K562 (cell line): Measurements from ENCODE around the gene COQ10B. TPM values are rescaled to one million over a fixed set of nuclear protein-coding genes. Genes with fewer than 3 reads are reported as not detected.

Source experiments
- CCNT2 ChIP-seq: IDR thresholded peaks from 2 replicates; pipeline ENCODE4 v1.6.1; 2011; ENCODE audit warnings: borderline replicate concordance, low read depth, mild to moderate bottlenecking, moderate library complexity, mixed read lengths, low read length; ENCODE audit not compliant: insufficient read length; ENCODE audit errors: extremely low read depth
- ELF4 ChIP-seq: fragments of 450-650 bp; formaldehyde crosslinking; IDR thresholded peaks from 2 replicates; pipeline ENCODE4 v1.4.0; 2022; ENCODE audit warnings: missing genetic modification characterization
- ILF3 ChIP-seq: fragments of 450-650 bp; IDR thresholded peaks from 2 replicates; pipeline ENCODE4 v1.6.1; 2018; ENCODE audit warnings: antibody characterized with exemption, mild to moderate bottlenecking, moderate library complexity, borderline replicate concordance
- LARP7 ChIP-seq: fragments of 450-650 bp; IDR thresholded peaks from 2 replicates; pipeline ENCODE4 v1.6.1; 2016
- PYGO2 ChIP-seq: fragments of 450-650 bp; IDR thresholded peaks from 2 replicates; pipeline ENCODE4 v1.6.1; 2016; ENCODE audit warnings: mild to moderate bottlenecking, missing genetic modification characterization, moderate library complexity, missing compliant biosample characterization
- ZNF431 ChIP-seq: sonication (generic); formaldehyde crosslinking; IDR thresholded peaks from 2 replicates; pipeline ENCODE4 v1.8.0; 2022; ENCODE audit warnings: mild to moderate bottlenecking, missing genetic modification reagents
- ZNF696 ChIP-seq: fragments of 250-450 bp; sonication (Bioruptor Pico); conservative IDR thresholded peaks from 2 replicates; pipeline ENCODE4 v1.4.0; 2020; ENCODE audit warnings: mild to moderate bottlenecking, moderate library complexity
- polyA plus RNA-seq, 8 experiments: library from polyadenylated mRNA; depleted of rRNA in 4 of 8; stranded (reverse) in 5 of 8; unstranded in 3 of 8; fragments of >200 nt; fragmentation: Nextera tagmentation in 2 of 8; fragmentation: Illumina TruSeq in 1 of 8; extraction: Ambion mirVana in 2 of 8; extraction: Trizol in 1 of 8; gene quantifications; 2 replicates each; pipeline versions ENCODE4 v1.2.1 to v1.2.3, GENCODE V29; 2011 to 2014; ENCODE audit warnings: inconsistent platforms in 1 of 8, missing spikeins in 1 of 8
- total RNA-seq, 7 experiments: library from RNA; depleted of rRNA in 6 of 7; stranded (reverse); fragments of >200 nt in 6 of 7; fragmentation: Illumina TruSeq in 2 of 7; extraction: Trizol in 2 of 7; gene quantifications; 2 replicates each; pipeline versions ENCODE4 v1.2.1 to v1.2.3, GENCODE V29; 2011 to 2021; ENCODE audit warnings: low replicate concordance in 1 of 7
- TF ChIP-seq, protein P1 (sequence below): fragments of 450-650 bp; IDR thresholded peaks from 2 replicates; pipeline ENCODE4 v1.6.1; 2017; ENCODE audit warnings: antibody characterized with exemption
- TF ChIP-seq, protein P2 (sequence below), 2 experiments: fragments of 450-650 bp; formaldehyde crosslinking in 1 of 2; IDR thresholded peaks; 2 replicates each; pipeline versions ENCODE4 v1.4.0 to v1.6.1; 2014 to 2020; ENCODE audit warnings: mild to moderate bottlenecking in 2 of 2, borderline replicate concordance in 1 of 2, low read depth in 1 of 2
- TF ChIP-seq, protein P3 (sequence below): sonication (generic); formaldehyde crosslinking; IDR thresholded peaks from 2 replicates; pipeline ENCODE4 v1.8.0; 2022; ENCODE audit warnings: mild to moderate bottlenecking, missing genetic modification reagents
- TF ChIP-seq, protein P4 (sequence below): fragments of 250-450 bp; sonication (Bioruptor Pico); IDR thresholded peaks from 2 replicates; pipeline ENCODE4 v1.8.0; 2021; ENCODE audit warnings: moderate library complexity, mild to moderate bottlenecking, inconsistent platforms
- TF ChIP-seq, protein P5 (sequence below): fragments of 450-650 bp; IDR thresholded peaks from 2 replicates; pipeline ENCODE4 v1.6.1; 2016; ENCODE audit warnings: missing biosample characterization, missing genetic modification characterization

The COQ10B gene
- total and polyA plus RNA-seq, 9 of the 15 experiments (the other 6 are each of a cell fraction or from before 2014, with no cell fraction given), result 3.1 to 13.1 (median 7.7) TPM

DNA sequence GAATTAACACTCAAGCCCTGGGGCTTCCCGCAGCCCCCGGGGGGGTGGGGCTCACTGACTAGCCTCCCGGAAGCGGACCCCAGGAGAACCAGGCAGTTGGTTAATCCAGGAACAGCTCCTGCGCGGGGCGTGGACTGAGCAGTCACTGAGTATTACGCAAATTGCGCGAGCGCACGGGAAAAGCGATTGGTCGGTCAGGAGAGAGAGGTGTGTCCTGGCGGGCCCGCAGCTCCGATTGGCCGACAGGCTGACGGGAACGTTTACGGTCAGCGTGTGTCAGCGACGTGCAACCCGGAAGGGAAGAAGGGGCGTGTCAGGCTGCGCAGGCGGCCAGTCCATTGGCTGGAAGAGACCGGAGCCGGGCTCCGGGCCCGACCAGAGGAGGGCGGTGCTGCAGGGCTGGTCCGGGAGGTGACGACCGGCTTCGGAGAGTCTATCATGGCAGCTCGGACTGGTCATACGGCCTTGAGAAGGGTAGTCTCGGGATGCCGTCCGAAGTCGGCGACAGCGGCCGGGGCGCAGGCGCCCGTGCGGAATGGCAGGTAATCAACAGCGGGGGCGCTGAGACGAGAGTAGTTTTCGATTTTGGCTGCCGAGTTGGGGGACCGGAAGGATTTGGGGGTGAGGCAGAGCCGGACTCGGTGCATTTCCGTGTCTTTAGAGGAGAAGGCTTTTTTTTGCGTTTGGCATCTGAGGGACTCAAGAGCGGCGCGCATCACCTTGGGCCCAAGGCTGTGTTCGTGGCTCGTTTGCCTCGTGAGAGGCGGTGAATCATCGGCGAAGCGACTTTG lies at the start of gene COQ10B (continued):
- TF ChIP-seq, protein P1, sequence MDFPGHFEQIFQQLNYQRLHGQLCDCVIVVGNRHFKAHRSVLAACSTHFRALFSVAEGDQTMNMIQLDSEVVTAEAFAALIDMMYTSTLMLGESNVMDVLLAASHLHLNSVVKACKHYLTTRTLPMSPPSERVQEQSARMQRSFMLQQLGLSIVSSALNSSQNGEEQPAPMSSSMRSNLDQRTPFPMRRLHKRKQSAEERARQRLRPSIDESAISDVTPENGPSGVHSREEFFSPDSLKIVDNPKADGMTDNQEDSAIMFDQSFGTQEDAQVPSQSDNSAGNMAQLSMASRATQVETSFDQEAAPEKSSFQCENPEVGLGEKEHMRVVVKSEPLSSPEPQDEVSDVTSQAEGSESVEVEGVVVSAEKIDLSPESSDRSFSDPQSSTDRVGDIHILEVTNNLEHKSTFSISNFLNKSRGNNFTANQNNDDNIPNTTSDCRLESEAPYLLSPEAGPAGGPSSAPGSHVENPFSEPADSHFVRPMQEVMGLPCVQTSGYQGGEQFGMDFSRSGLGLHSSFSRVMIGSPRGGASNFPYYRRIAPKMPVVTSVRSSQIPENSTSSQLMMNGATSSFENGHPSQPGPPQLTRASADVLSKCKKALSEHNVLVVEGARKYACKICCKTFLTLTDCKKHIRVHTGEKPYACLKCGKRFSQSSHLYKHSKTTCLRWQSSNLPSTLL, result peak; percentile 79
- TF ChIP-seq ILF3, result no peak
- TF ChIP-seq, protein P2, sequence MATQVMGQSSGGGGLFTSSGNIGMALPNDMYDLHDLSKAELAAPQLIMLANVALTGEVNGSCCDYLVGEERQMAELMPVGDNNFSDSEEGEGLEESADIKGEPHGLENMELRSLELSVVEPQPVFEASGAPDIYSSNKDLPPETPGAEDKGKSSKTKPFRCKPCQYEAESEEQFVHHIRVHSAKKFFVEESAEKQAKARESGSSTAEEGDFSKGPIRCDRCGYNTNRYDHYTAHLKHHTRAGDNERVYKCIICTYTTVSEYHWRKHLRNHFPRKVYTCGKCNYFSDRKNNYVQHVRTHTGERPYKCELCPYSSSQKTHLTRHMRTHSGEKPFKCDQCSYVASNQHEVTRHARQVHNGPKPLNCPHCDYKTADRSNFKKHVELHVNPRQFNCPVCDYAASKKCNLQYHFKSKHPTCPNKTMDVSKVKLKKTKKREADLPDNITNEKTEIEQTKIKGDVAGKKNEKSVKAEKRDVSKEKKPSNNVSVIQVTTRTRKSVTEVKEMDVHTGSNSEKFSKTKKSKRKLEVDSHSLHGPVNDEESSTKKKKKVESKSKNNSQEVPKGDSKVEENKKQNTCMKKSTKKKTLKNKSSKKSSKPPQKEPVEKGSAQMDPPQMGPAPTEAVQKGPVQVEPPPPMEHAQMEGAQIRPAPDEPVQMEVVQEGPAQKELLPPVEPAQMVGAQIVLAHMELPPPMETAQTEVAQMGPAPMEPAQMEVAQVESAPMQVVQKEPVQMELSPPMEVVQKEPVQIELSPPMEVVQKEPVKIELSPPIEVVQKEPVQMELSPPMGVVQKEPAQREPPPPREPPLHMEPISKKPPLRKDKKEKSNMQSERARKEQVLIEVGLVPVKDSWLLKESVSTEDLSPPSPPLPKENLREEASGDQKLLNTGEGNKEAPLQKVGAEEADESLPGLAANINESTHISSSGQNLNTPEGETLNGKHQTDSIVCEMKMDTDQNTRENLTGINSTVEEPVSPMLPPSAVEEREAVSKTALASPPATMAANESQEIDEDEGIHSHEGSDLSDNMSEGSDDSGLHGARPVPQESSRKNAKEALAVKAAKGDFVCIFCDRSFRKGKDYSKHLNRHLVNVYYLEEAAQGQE (IDR thresholded peaks at IDR 0.05; ENCODE audit: borderline replicate concordance), result peak; percentile 32
- TF ChIP-seq, protein P2 (CRISPR knock-in tag; IDR thresholded peaks at IDR 0.05; ENCODE audit: low read depth), result 0 out of 2 replicates have a peak, but pooled peaks have one; percentile 18
- no peak for TF ChIP-seq PYGO2 (tag)
- no peak for TF ChIP-seq LARP7
- TF ChIP-seq CCNT2, result peak; percentile 58
- no peak for TF ChIP-seq ZNF696 (CRISPR knock-in tag)
- TF ChIP-seq ELF4, result no peak
- TF ChIP-seq, protein P3, sequence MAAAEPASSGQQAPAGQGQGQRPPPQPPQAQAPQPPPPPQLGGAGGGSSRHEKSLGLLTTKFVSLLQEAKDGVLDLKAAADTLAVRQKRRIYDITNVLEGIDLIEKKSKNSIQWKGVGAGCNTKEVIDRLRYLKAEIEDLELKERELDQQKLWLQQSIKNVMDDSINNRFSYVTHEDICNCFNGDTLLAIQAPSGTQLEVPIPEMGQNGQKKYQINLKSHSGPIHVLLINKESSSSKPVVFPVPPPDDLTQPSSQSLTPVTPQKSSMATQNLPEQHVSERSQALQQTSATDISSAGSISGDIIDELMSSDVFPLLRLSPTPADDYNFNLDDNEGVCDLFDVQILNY, result no peak
- TF ChIP-seq ZNF431, result no peak
- TF ChIP-seq, protein P4, sequence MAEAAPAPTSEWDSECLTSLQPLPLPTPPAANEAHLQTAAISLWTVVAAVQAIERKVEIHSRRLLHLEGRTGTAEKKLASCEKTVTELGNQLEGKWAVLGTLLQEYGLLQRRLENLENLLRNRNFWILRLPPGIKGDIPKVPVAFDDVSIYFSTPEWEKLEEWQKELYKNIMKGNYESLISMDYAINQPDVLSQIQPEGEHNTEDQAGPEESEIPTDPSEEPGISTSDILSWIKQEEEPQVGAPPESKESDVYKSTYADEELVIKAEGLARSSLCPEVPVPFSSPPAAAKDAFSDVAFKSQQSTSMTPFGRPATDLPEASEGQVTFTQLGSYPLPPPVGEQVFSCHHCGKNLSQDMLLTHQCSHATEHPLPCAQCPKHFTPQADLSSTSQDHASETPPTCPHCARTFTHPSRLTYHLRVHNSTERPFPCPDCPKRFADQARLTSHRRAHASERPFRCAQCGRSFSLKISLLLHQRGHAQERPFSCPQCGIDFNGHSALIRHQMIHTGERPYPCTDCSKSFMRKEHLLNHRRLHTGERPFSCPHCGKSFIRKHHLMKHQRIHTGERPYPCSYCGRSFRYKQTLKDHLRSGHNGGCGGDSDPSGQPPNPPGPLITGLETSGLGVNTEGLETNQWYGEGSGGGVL, result no peak
- TF ChIP-seq, protein P5, sequence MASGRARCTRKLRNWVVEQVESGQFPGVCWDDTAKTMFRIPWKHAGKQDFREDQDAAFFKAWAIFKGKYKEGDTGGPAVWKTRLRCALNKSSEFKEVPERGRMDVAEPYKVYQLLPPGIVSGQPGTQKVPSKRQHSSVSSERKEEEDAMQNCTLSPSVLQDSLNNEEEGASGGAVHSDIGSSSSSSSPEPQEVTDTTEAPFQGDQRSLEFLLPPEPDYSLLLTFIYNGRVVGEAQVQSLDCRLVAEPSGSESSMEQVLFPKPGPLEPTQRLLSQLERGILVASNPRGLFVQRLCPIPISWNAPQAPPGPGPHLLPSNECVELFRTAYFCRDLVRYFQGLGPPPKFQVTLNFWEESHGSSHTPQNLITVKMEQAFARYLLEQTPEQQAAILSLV (tag), result no peak
